GM21528 (cell line): ENCODE data around the gene CTDNEP1.

Experiments used
- ATAC-seq: cut with Tn5 transposase; IDR thresholded peaks from one replicate; pipeline ENCODE4 v1.9.1; 2021; ENCODE audit warnings: mild to moderate bottlenecking, moderate library complexity; ENCODE audit not compliant: unreplicated experiment, low FRiP score

Gene CTDNEP1

GRCh38 chr17:7251661-7252175 lies at the start of gene CTDNEP1:
Gene CTDNEP1, minus strand, starts transcription at chr17:7251734. Its CDS starts 438 bp downstream, at chr17:7251296.
- ATAC-seq: peak; percentile 87

- ATAC-seq: no peak
Observed at GRCh38 chr17:7296189-7296861, 44.8 kb upstream of the CTDNEP1 start.

GRCh38 chr17:7295230-7296180 lies 44.0 kb upstream of the CTDNEP1 start:
- ATAC-seq: no peak

- no peak for ATAC-seq
Observed at GRCh38 chr17:7294614-7295153, 43.1 kb upstream of the CTDNEP1 start, which contains the start of gene YBX2. Gene YBX2, minus strand, starts transcription at chr17:7294639. Its CDS starts 139 bp downstream, at chr17:7294500.

GRCh38 chr17:7293816-7294613 lies 42.5 kb upstream of the CTDNEP1 start:
- no peak for ATAC-seq

GRCh38 chr17:7293159-7293558 lies 41.6 kb upstream of the CTDNEP1 start:
- no peak for ATAC-seq

- ATAC-seq: no peak
Observed at GRCh38 chr17:7292729-7293128, 41.2 kb upstream of the CTDNEP1 start.

- ATAC-seq: no peak
Observed at GRCh38 chr17:7292194-7292593, 40.7 kb upstream of the CTDNEP1 start.

GRCh38 chr17:7290685-7291084 lies 39.2 kb upstream of the CTDNEP1 start:
- no peak for ATAC-seq

GRCh38 chr17:7290166-7290565 lies 38.6 kb upstream of the CTDNEP1 start:
- no peak for ATAC-seq

- no peak for ATAC-seq
Observed at GRCh38 chr17:7289256-7290032, 37.9 kb upstream of the CTDNEP1 start.

- no peak for ATAC-seq
Observed at GRCh38 chr17:7285679-7286078, 34.1 kb upstream of the CTDNEP1 start.

GRCh38 chr17:7284911-7285310 lies 33.4 kb upstream of the CTDNEP1 start:
- ATAC-seq: no peak

- ATAC-seq: no peak
Observed at GRCh38 chr17:7283471-7284216, 32.1 kb upstream of the CTDNEP1 start.

GRCh38 chr17:7282752-7283321 lies 31.3 kb upstream of the CTDNEP1 start:
- no peak for ATAC-seq

- no peak for ATAC-seq
Observed at GRCh38 chr17:7281953-7282751, 30.6 kb upstream of the CTDNEP1 start.

GRCh38 chr17:7281074-7281952 lies 29.8 kb upstream of the CTDNEP1 start, which contains the start of gene SLC2A4:
Gene SLC2A4, plus strand, starts transcription at chr17:7281718. Its CDS starts 217 bp downstream, at chr17:7281935.
- no peak for ATAC-seq
